HG02884 (cell line): ENCODE measurements around the gene PGLYRP4.

Experiments used
- ATAC-seq: cut with Tn5 transposase; IDR thresholded peaks from one replicate; pipeline ENCODE4 v1.9.1; 2021; ENCODE audit warnings: mild to moderate bottlenecking, moderate library complexity; ENCODE audit not compliant: unreplicated experiment

PGLYRP4 gene

DNA sequence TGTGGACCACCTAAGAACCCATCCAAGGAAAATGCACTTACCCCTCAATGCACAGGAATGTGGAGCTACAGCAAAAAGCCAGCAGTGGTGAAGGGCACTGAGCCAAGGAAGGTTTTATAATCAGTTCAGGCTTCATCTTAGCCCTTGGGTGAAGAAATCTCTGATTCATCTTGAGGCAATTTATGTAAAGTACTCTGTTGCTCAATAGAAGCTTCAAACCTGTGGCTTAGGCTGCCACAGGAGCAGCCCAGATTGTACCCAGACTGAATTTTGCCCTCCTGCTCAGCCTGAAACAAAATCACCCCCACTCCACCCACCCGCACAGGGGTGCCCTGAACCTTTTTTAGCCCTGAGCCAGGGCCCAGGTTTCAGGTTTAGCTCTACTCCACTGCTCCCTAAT, 26.9 kb upstream of the PGLYRP4 start, which contains the start of gene S100A12:
Gene S100A12 (minus strand): TSS at position 111 of the 400 bp plus-strand sequence. CDS start 1,029 bp downstream, outside the sequence.
- no peak for ATAC-seq

DNA sequence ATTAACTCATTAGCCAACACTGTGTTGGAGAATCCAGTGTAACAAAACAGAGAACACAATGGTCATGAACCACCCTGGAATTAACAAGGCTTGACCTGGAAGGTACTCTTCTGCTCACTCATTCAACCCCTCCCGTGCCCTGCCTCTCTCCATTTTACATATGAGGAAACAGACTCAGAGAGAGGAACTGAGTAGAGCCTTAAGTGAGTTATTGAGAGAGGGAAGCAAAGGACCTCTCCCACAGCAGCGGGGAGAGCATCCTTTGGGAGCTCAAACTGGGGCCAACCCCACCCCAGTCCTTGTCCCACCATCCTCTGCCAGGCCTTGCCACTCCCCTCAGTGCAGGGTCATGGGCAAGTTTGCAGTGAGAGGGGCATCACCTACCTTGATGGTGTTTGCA, 25.4 kb upstream of the PGLYRP4 start:
- ATAC-seq, result no peak

DNA sequence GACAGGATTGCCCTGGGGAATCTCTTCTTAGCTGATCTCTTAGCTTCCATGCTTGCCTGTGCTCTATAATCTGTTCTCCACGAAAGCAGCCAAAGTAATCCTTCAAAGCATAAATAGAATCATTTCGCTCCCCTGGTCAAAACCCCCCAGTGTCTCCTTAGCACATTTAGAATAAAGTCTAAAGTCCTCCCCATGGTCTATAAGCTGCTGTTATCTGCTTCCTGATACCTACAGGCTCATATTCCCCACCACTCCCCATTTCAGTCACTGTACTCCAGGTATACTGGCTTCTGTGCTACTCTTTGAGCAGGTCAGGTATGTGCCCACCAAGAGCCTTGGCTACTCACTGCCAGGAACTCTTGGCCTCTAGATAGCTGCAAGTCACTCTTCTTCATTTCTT, 23.9 kb upstream of the PGLYRP4 start:
- ATAC-seq, result no peak

DNA sequence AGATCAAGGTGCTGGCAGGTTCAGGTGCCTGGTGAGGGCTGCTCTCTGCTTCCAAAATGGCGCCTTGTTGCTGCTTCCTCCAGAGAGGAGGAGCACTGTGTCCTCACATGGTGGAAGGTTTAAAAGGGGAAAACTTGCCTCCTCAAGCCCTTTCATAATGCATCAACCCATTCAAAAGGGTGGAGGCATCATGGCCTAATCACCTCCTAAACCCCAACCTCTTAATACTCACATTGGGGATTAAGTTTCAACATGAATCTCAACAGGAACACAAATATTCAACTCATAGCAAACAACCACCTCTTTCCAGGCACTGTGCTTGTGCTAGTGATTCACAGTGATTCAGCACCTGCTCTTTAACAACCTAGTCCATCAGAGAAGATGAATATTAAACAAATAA, 22.6 kb upstream of the PGLYRP4 start:
- ATAC-seq, result no peak

DNA sequence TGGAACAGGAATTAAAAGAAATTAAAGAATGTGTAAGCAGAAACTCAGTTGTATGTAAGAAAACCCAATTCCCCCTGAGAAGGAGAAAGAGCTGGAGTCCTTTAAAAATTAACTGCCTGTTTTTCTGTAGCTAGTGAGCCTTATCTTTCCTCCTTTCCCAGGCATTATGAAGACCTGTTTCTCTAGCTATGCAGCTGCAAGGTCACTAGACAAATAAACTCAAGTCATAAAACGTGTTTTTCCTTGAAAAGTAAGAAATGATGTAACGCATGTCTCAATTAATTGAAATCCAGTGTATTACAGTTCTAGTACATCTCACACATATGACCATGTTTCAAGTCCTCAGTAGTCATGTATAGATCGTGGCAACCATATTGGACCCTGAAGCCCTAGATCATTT, 21.5 kb upstream of the PGLYRP4 start:
- ATAC-seq, result no peak

DNA sequence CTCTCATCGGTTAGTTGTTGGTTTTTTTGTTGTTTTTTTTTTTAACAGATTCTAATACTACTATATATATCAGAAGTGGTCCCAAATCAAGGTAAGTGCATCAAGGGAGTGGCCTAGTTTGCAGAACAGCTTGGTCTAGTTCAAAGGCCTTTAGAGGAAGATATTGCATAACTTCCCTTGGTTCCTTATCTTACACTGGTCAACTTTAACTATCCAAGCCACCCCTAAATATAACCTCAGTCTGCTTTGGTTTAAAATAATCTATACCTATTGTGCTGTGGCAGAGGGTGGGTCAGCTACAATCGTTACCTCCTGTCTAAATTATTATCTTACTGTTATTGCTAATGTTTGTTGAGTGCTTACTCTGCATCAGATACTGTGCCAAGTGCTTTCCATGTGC, 19.9 kb upstream of the PGLYRP4 start:
- ATAC-seq, result no peak

DNA sequence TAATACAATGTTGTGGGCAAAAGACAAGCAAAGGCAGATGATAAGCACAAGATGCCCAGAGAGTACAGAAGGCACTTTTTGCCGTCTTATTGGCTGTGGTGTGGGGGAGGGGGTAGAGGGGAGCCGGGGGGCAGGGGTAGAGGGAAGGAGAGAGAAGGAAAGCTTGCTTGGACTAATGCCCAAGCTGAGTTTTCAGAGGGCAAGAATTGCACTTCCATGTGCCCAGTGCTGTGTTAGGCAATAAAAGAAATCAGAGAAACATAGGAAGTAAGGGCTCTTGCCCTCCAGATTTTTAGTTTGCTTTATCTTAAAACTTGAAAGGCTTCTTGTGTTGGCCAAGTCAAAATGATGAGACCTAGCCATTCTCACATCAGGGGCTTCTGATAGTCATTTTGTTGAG, 18.4 kb upstream of the PGLYRP4 start:
- ATAC-seq, result no peak

DNA sequence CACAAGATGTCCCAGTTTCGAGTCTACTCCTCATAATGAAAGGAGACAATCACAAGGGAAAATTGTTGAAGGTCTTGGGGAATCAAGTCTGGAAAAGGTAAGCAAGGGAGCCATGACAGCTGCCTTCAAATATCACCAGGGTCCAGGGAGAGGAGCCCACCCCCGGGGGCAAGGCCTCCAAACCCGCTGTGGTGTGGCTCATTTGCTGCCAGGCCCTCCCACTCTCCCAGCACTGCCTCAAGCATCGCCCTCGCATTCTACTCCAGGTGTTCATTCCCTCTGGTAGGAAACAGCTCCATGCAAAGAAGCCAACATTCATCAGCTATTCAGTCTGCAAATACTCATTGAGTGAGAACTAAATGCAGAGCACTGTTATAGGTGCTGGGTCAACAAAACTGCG, 17.6 kb upstream of the PGLYRP4 start:
- no peak for ATAC-seq

DNA sequence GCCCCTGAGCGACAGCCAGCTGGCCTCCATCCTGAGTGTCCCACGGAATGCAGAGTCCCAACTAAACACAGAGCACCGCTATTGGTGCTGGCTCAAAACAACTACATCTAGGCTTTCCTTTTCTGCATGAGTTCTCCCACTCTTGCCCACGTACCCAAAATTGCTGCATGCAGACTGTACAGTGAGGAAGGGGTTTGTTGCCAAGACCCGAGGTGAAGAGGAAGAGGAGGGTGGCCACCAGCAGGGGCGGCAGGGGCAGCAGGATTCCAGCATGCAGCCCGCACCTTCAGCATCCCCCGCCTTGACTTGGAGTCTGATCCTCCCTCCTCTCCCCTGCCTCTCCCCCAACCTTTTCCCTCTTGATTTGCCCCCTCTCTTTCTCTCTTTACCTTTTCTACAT, 17.1 kb upstream of the PGLYRP4 start:
- ATAC-seq, result no peak

DNA sequence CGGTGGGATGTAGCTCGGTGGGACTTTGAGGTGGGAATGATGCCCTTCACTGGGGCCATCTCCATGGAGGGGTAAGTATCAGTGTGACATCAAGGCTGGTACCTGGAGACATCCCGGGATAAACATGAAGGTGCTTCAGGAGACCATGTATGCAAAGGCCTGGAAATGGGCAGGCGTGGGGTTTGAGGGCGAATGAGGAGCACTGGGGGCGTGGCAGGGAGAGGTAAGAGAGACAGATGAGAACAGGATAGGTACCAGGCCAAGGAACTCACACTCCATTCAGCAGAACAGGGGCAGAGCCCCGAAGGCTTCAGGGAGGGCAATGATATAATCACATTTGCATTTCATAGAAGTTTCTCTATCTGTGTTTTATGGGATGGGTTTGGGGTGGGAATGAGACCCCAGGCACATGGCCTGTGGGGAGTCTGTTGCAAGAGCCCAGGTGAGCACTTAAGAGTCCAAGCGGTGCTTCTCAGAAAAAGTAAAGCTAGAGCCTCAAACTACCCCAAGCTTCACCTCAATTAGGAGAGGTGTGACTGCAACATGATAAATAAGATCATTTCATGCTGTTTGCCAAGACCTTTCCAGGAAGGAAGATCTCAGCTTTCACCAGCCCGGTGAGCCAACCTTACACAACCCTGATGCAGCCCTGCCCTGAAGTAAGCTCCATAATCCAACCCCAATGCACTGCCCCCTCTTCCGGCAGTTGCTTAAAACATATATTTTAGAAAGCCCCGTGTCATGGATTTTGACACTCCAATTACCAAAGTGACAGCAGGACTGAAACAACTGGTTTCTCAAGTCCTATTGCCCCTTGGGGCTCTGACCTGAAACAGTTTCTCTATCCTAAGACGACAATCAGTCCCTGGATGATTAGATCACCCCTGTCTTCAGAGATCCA, 16.4 kb upstream of the PGLYRP4 start:
- no peak for ATAC-seq

DNA sequence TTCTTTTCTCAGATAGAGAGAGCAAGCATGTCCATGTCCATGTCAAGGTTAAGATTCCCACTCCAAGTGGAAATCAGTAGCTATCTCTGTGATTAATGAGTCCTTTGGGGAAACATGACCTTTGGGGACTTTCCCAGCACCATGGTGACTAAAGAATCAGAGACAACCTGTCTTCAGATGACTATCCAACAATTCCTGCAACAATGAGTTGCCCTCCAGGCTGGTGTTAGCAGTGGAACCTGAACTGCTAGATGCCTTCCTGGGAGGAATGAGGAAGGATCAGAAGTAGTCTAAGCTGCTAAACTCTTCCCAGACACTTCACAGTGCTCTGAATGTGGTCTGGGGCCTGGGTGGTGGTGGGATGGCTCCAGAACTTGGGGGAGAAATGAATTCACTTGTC, 15.5 kb upstream of the PGLYRP4 start:
- no peak for ATAC-seq

DNA sequence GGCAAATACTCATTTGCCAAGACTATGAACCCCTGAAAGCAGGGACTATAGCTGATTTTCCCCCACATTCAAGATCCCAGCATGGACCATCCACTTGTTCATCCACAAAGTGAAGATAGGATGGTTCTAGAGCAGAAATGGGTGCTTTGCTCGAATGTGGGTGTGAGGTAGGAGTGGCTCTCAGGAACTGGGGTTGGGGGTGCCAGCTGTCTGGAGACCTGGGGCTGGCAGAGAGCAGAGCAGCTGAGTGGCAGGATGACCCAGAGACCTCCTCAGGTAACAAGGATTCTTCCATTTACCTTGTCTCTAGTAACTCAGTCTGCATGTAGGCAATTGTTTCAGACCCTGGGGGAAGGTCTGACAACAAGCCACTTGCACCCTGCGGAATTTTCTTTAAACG, 15.0 kb upstream of the PGLYRP4 start:
- no peak for ATAC-seq

DNA sequence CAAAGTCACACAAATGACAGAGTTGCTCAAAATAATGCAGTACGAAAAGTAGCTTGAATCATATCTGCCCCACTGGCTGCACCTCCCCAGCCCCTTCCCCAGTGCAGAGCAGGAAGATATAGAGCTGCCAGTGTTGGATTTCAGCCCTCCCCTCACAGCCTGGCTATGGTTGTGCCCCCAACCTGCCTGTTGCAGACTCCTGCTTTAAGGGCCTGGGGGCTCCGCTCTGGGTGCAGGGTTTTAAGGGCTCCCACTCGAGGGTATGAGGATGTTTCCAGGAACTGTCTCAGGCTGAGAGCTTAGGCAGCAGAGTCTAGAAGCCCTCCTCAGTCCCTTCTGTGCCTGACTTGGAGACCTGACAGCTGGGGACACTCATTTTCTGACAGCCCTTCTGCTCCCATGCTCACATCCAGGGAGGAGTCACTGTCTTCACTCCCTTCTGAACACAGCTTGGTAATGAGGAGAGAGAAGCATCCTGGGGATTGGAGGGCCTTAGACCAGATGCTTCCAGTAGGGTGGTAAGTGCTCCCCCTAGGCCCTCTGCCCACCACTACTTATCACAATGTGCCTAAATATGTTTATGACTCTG, 13.6 kb upstream of the PGLYRP4 start:
- ATAC-seq, result no peak

DNA sequence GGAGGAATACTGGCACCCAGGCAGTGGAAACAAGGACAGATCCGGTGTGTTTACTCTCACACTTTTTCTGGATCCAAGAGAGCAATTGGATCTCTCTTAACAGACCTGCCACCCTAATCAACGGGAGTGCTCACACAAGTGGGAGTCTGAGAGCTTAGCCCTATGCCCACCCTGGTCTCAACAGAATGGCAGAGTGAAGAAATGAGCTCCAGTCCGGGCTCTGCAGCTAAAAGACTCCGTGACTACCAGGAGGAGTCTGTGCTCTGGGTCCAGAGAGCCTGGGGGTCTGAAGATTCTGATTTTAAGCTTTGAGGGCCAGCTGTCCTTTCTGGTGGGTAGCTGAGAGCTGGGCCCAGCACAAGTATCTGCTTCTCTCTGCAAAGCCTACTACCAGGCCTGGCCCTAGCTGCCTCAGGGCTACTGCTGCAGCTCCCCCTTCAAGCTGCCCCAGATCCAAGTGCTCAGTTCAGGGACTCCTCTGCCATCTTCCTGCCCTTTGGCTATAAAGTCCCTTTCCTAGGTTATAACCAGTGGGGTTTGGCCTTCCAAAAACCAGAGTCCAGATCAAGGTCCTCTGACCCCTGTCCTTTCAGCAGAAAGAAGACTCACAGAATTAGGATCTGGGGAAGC, 13.0 kb upstream of the PGLYRP4 start:
- ATAC-seq, result no peak

DNA sequence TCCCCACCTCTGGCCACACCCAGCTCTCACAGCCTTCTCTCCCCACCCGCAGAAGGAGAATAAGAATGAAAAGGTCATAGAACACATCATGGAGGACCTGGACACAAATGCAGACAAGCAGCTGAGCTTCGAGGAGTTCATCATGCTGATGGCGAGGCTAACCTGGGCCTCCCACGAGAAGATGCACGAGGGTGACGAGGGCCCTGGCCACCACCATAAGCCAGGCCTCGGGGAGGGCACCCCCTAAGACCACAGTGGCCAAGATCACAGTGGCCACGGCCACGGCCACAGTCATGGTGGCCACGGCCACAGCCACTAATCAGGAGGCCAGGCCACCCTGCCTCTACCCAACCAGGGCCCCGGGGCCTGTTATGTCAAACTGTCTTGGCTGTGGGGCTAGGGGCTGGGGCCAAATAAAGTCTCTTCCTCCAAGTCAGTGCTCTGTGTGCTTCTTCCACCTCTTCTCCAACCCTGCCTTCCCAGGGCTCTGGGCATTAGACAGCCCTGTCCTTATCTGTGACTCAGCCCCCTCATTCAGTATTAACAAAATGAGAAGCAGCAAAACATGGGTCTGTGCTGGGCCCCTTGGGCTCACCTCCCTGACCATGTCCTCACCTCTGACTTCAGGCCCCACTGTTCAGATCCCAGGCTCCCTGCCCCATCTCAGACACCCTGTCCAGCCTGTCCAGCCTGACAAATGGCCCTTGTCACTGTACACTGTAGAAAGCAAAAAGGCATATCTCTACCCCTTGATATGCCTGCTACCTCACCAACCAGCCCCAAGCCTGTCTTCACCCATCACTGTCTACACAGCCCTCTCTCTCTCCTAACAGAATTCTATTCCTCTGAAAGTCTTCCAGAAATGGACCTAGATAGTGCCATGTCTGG, 12.2 kb upstream of the PGLYRP4 start:
- ATAC-seq, result no peak

DNA sequence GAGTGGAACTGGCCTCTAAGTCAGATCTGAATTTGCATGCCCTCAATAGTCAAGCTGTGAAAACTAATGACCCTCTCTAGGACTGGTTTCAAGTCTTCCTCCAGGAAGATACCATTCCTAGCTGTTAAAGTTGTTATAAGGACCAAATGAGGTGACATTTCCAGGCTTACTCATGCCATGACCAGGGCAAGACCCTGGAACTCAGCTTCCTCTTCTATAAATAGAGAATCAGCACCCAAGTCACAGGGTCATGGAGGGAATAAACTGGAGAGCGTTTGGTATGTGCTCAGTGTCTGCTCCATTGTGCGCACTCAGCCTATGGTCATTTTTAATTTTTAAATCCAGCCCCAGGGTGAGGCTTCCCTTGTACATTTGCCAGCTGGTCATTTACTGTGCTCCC, 11.5 kb upstream of the PGLYRP4 start:
- ATAC-seq, result no peak

DNA sequence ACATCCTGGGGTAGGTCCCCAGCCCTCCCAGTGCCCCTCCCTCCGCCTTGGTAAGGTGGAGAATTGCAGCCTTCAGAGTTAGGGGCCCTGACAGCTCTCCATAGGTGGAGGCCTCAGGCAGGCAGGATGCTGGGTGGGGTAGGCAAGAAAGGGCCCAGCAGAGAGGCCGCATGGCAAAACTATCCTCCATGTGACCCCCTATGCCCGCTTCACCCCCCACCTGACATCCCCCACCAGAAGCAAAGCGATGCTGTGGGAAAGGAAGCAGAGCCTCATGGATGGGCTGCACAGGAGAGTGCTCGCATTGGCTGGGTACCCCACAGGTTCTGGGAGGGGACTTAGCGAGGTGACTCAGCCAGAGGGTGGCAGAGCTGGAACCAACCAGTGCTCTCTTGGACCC, 10.6 kb upstream of the PGLYRP4 start:
- ATAC-seq, result no peak

DNA sequence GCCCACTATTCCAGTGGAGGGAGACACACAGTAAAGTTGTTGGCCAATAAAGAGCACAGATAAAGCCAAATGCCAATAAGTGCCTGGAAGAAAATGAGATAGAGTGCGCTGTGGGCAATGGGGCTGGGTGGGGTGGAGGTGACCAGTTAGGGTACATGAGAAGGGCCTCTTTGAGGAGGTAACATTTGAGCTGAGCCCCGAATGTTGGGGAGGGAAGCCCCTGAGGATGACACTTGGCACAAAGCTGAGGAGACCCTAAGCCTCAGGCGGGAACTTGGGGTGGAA, 10.0 kb upstream of the PGLYRP4 start:
- no peak for ATAC-seq

DNA sequence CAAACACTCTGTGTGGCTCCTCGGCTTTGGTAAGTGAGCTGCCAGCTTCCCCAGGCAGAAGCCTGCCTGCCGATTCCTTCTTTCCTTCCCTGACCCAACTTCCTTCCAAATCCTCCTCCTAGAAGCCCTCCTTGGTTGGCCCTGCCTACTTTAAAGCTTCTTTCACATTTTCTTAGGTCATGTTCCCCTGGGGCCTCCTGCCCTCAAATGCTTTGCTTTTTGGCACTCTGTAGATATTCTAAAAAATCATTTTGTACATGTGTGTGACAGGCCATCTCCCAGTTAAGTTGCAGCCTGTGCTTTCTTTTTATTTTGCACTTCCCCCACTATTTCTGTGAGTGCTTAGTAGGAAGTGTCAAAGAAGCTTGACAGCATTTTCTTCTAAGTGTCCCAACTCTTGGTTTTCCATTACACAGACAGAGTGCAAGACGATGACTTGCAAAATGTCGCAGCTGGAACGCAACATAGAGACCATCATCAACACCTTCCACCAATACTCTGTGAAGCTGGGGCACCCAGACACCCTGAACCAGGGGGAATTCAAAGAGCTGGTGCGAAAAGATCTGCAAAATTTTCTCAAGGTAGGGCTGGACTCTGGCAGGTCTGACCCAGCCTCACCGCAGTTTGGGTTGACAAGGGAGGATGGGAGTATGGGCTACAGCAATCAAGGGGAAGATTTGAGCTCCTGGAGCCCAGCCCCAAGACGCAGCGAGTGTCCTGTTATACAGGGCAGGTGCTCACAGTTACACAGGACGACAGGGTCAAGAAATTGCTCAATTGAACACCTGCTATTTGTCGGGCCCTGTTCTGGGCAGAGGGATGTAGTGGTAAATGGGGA, 9.4 kb upstream of the PGLYRP4 start, which contains the start of gene S100A9:
Gene S100A9 (plus strand): TSS at position 2 of the 838 bp plus-strand sequence. CDS start 430 bp downstream, at position 432.
- no peak for ATAC-seq
